Stimulated activated CD4-positive, alpha-beta T cell treated with anti-CD3 and anti-CD28 coated beads, Interleukin-15, amount 100 ng/mL, for 24 hours (primary cell): ENCODE measurements around the gene STMND1.
A peak's percentile ranks its signal among the peaks of the same experiment; 100 is the strongest.

Source experiments
- DNase-seq: peaks from one replicate; pipeline ENCODE4 v3.0.0-alpha.2; 2020

STMND1 gene

DNA sequence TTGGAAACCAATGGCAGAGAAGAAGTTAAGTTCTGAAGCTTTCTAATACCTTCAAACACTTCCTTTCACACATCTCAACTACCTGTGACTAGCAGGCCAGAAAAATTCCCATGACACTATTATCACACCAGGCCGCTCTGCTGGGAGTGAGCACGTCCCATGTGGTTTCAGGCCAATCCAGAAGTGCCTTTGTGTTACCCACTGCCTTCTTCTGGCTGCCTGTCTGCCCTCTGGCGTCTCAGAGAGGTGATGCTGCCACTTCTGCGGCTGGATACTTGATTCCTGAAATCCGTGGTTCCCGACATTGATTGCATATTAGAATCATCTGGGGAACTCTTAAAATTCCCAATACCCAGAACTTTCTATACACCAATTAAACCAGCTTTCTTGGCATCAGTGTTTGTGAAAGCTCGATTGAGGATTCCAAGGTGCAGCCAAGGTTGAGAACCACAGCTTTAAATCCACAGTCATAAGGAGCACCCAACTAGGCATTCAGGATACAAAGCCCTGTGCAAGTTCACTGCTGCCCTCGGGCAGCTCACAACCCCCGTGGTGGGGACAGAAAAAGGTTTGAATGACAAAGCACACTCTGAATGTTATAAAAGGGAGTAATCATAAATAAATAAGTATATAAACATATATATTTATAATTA, 65.6 kb downstream of the STMND1 start:
- peak; percentile 2 for DNase-seq

DNA sequence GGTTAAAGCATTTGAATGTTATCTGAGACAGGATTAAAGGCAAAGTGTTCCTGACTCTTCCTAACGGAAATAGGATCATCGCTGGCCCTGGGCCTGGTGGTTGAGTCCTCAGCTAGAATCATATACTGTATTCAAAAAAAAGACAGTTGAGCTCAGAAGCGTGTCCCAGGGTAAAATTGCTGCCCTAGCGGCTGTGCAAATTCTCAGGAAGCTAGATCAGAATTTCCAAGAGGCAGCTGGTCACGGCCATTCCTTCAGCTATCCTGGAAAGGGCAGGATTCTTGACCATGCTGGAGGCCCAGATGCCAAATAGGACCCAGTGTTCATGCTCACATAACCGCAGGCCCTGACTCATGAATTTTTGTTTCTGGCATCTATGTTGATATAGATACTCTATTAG, 67.4 kb downstream of the STMND1 start:
- no peak for DNase-seq

DNA sequence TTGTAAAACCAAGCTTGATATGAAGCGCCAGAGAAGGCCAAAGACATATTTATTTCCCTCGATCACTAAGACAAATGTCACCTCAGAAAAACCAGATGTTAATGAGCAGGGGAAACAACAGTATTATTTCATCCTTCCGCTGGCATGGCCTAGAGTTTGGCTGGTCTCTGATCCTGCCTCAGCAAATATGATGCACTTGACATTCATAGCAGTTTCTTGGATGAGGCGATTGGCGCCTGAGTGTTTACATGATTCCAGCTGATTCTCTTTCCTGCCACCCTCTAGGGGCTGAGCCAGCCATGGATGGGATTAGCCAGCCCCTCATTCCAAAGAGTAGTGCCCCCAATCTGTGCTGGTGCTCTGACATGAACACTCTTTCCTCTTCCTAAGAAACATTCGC, 67.9 kb downstream of the STMND1 start:
- DNase-seq: no peak

DNA sequence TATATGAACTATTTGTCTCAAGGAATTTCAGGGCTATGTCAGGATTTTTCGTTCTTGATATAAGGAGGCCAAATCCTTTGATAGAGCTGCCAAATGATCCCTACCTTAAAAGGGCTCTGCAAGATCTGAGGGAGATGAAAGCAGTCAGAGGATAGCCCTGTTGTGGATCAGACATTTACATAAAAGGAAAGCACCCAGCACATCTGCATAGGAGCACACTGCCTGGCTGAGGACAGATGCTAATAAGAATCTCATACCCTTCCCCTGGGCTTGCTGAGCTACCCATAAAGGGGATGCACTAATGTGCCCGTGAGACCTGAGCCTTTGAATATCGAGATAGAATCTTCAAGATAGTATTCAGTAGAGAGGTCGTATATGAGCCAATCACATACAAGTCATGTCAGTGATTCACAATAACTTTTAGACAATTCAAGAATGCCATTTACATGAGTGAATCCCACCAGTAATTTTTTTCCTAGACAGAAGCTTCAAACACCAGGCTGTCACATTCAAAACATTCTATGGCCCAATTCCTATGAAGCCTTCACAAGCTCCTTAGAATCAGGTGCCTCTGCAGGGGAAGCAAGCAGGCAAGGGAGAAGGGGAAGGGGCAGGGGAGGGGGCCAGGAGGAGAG, 71.1 kb downstream of the STMND1 start:
- DNase-seq: no peak

DNA sequence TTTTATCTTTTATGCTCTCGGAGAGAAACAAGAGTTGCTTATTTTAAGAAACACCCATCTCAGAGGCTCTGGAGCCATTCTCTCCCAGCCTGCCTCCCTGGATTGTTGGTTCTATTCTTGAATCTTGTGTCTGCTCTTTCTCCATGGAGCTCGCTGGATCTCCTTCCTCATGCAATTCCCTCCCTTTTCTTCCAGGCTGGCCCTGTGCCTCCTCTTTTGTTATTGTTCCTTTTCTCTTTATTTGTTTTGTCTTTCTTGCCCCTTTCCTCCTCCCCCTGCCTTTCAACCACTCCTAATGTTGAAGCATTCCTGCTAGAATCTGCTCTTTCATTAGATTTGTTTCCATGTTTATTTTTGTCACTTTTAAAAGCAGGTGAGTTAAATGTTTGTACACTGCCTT, 76.5 kb downstream of the STMND1 start:
- no peak for DNase-seq

DNA sequence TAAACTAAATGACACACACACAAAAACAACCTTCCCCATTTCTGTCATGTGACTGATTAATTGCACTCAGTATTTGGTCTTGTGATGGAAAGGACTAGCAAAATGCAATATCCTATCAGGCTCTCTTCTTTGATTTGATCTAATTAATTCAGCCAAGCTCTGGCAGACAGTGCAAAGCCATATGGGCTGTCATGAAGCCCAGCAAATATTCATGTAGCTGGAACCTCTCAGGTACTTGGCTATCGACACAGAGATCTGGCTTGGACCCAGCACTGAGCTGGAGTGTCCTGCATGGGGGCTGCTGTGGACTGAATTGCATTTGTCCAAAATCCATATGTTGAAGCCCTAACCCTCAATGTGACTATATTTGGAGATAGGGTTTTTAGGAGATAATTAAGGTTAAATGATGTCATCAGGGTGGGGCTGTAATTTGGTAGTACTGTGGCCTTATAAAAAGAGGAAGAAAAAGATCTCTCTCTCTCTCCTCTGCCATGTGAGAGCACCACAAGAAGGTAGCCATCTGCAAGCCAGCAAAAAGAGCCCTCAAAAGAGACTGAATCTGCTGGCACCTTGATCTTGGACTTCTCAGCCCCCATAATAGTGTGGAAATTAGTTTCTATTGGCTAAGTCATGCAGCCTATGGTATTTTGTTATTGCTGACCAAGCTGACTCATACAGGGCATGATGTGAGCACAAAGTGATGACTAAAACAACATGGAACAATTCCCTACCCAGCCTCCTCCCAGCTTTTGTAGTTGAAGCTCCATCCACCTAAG, 77.1 kb downstream of the STMND1 start:
- DNase-seq: no peak

DNA sequence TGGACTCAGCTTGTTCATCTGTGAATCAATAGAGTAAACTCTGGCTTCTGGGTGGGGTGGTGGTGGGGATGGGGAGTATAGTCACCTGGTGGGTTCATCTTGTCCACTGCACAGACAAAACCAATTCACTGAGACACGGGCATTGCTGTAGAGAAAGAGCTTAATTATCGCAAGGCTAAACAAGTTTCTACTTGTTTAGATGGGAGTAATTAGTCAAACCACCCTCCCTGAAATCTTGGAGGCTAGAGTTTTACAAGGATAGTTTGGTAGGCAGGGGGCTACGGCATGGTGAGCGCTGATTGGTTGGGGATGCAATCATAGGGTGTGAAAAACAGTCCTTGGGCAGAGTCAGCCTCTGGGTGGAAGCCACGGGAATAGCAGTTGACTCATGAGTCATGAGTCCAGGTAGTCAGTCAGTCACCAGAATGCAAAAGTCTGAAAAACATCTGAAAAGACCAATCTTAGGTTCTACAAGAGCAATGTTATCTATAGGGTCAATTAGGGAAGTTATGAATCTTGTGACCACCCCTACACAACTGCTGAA, 77.8 kb downstream of the STMND1 start:
- DNase-seq: no peak
